Epithelial cell of proximal tubule (primary cell): ENCODE results near the gene NNT. TPM values are rescaled to one million over a fixed set of nuclear protein-coding genes. Genes with fewer than 3 reads are reported as not detected.

Experiments
- DNase-seq: peaks from one replicate; pipeline ENCODE4 v3.0.0-alpha.2; 2011; ENCODE audit warnings: low read depth
- H3K4me3 ChIP-seq: 2 replicates; pipeline ENCODE4 v1.5.1; 2011; ENCODE audit warnings: low read depth, mild to moderate bottlenecking, low read length
- CTCF ChIP-seq: conservative IDR thresholded peaks from 2 replicates; pipeline ENCODE4 v1.5.1; 2012; ENCODE audit warnings: low read depth, mild to moderate bottlenecking, low read length
- total RNA-seq: library from RNA; depleted of rRNA; stranded (reverse); fragments of >200 nt; gene quantifications from 2 replicates; pipeline ENCODE4 v1.2.3, GENCODE V29; 2015

NNT gene
- total RNA-seq, 1 donor from 2014 or later, result 36.5 TPM

- DNase-seq, result no peak
- TF ChIP-seq CTCF, result no peak
- no peak overlapping the region for H3K4me3 ChIP-seq
These were observed 41.6 kb upstream of the NNT start for GRCh38 chr5:43561356-43561755.

GRCh38 chr5:43563321-43563720 is 39.7 kb upstream of the NNT start:
- TF ChIP-seq CTCF, result no peak
- DNase-seq, result no peak
- H3K4me3 ChIP-seq, result no peak overlapping the region

- DNase-seq, result no peak
- TF ChIP-seq CTCF, result no peak
- no peak overlapping the region for H3K4me3 ChIP-seq
These were observed 38.6 kb upstream of the NNT start for GRCh38 chr5:43564289-43564850.

- no peak for DNase-seq
- no peak for TF ChIP-seq CTCF
These were observed 37.9 kb upstream of the NNT start for GRCh38 chr5:43565043-43565442.

GRCh38 chr5:43567967-43568366 is 35.0 kb upstream of the NNT start:
- no peak for TF ChIP-seq CTCF
- no peak for DNase-seq

More at GRCh38 chr5:43565043-43565442, 37.9 kb upstream of the NNT start:
- no peak overlapping the region for H3K4me3 ChIP-seq

GRCh38 chr5:43569236-43569746 is 33.7 kb upstream of the NNT start:
- no peak overlapping the region for H3K4me3 ChIP-seq
- TF ChIP-seq CTCF, result no peak
- no peak for DNase-seq

More at GRCh38 chr5:43567967-43568366, 35.0 kb upstream of the NNT start:
- no peak overlapping the region for H3K4me3 ChIP-seq
